Heart left ventricle (tissue), 16 donors: ENCODE measurements around the gene SNN. TPM values are rescaled to one million over a fixed set of nuclear protein-coding genes. Genes with fewer than 3 reads are reported as not detected.

ENCODE experiments used
- ATAC-seq, 4 donors: fragments of 200-7000 bp; cut with Tn5 transposase; one replicate each; pipeline ENCODE4 v1.9.1; 2020 to 2022; ENCODE audit warnings: moderate library complexity in 4 of 4, mild to moderate bottlenecking in 3 of 4, moderate number of reproducible peaks in 1 of 4
- DNase-seq, 5 donors: peaks; one replicate each; pipeline ENCODE4 v3.0.0-alpha.2; 2020
- H3K27ac ChIP-seq, 12 donors: fragments of 200-600 bp; sonication (generic) in 4 of 12; one replicate each; pipeline versions ENCODE4 v1.5.0 to v1.8.0; 2016 to 2022; ENCODE audit warnings: mild to moderate bottlenecking in 2 of 12
- H3K27me3 ChIP-seq, 9 donors: fragments of 200-600 bp; sonication (generic) in 2 of 9; one replicate each; pipeline versions ENCODE4 v1.5.1 to v1.8.0; 2016 to 2022; ENCODE audit warnings: mild to moderate bottlenecking in 3 of 9
- H3K36me3 ChIP-seq, 9 donors: fragments of 200-600 bp; sonication (generic) in 2 of 9; one replicate each; pipeline versions ENCODE4 v1.5.0 to v1.8.0; 2018 to 2022; ENCODE audit warnings: mild to moderate bottlenecking in 2 of 9
- H3K4me1 ChIP-seq, 12 donors: fragments of 200-600 bp; sonication (generic) in 4 of 12; one replicate each; pipeline versions ENCODE4 v1.5.0 to v1.8.0; 2016 to 2022; ENCODE audit warnings: mild to moderate bottlenecking in 3 of 12
- H3K4me3 ChIP-seq, 12 donors: fragments of 200-600 bp; sonication (generic) in 4 of 12; one replicate each; pipeline versions ENCODE4 v1.5.0 to v1.8.0; 2017 to 2022; ENCODE audit warnings: mild to moderate bottlenecking in 9 of 12, moderate library complexity in 4 of 12
- H3K9me3 ChIP-seq, 12 donors: fragments of 200-600 bp; sonication (generic) in 4 of 12; one replicate each; pipeline versions ENCODE4 v1.5.0 to v1.8.0; 2016 to 2022; ENCODE audit warnings: mild to moderate bottlenecking in 1 of 12
- CTCF ChIP-seq, 12 donors: fragments of 200-600 bp; sonication (generic) in 4 of 12; IDR thresholded peaks; one replicate each; pipeline versions ENCODE4 v1.5.0 to v1.8.0; 2018 to 2022; ENCODE audit warnings: antibody characterized with exemption in 12 of 12, mild to moderate bottlenecking in 5 of 12
- POLR2A ChIP-seq, 2 donors: fragments of 450-650 bp; IDR thresholded peaks; one replicate each; pipeline ENCODE4 v1.6.1; 2017; ENCODE audit warnings: antibody characterized with exemption in 2 of 2, mild to moderate bottlenecking in 2 of 2, moderate library complexity in 2 of 2
- WGBS, 4 donors: extraction: QIAGEN DNeasy Blood & Tissue Kit in 2 of 4; methylation state at CpG; one replicate each; pipeline versions ENCODE4 v1.1.5 to v1.1.7; 2013 to 2018; 5-methylcytosine and 5-hydroxymethylcytosine counted together
- intact Hi-C, 10 donors: fragments of 100-400 bp; cut with DNase I; formaldehyde crosslinking; loops; one replicate each; pipeline versions ENCODE4 v1.11.1 to v1.14.2; 2022
- polyA plus RNA-seq, 2 donors: library from polyadenylated mRNA; stranded (reverse); fragments of 200-250 nt; gene quantifications; one replicate each; pipeline ENCODE4 v1.2.3, GENCODE V29; 2013
- total RNA-seq, 9 donors: library from RNA; depleted of rRNA in 2 of 9; stranded (reverse); fragments of >200 nt in 2 of 9; fragmentation: NEBNext Ultra II Directional in 3 of 9; extraction: Animal tissue kit (Norgen Biotek cat#: 25700) in 3 of 9; gene quantifications; one replicate each; pipeline versions ENCODE4 v1.1.0 to v1.2.4, GENCODE V29; 2016 to 2023
- donor health status: ischemic (EF 13 %, LVEDD 7.1; RV severe dilation, severe dysfunction).
- donor health status: healthy with polysubstance abuse.
- donor health status: DM: no; HTN: yes; CAD: no.
- donor health status: DM: no; HTN: no; CAD: no.
- donor health status: ischemic (EF 25% LVEDD 6.9; RV normal size, moderate dysfunction).
- donor health status: ischemic (EF 25% LVEDD 5.7; RV mildly dilated, moderate dysfunction).
- donor health status: healthy.
- donor health status: DM: yes; HTN: yes; CAD: no.
- donor health status: ischemic (EF 35%, LVEDD 5.7; RV mildly dilated, moderate dysfunction).
- donor health status: nonischemic (EF 11% LVEDD 7.7; RV severe dilation, severe dysfunction).
- donor health status: DM: yes; HTN: yes; CAD: no.
- donor health status: PGD.
- donor health status: ischemic (EF 29% LVEDD 5.4; RV normal size, mild dysfunction).
- donor health status: nonischemic (EF 23%, LVEDD 6.1; RV moderate dilation, normal function).

Gene SNN
- total and polyA plus RNA-seq, 11 donors = 12.5 to 60.0 (median 36.4) TPM

GRCh38 chr16:11632455-11632939 is 35.8 kb upstream of the SNN start:
- ATAC-seq (peak; percentile 21 to 78 (median 50)), DNase-seq (peak; percentile 46 to 71 (median 68))
- Histone ChIP-seq H3K4me3 (no peak overlapping the region), H3K9me3 (no peaks in the 10 kb centered on the region), H3K4me1 (peaks cover 0 to 53% (median 6%) of the 10 kb centered on the region in 12 donors), H3K27me3 (no peaks in the 10 kb centered on the region), H3K36me3 (no peaks in the 10 kb centered on the region), H3K27ac (peak overlapping the region in 8 of 12 donors; percentile 8 to 69 (median 58))
- 33 to 55% (median 45%) methylated on average over 14 to 15 of the region's 15 CpGs for WGBS, 4 donors
- intact Hi-C loops = loop anchor here in 1 of 10 donors (10.0 kb wide), 2 partner anchors 48 to 128 kb away; partner anchors contain the start of gene LITAF
- TF ChIP-seq POLR2A (IDR thresholded peaks at IDR 0.05) (no peak), CTCF (IDR thresholded peaks at IDR 0.05) (no peak)

- Histone ChIP-seq H3K4me1 (peaks cover 0 to 47% (median 6%) of the 10 kb centered on the region in 12 donors), H3K27me3 (no peaks in the 10 kb centered on the region), H3K4me3 (no peak overlapping the region), H3K9me3 (no peaks in the 10 kb centered on the region), H3K27ac (peak overlapping the region in 5 of 12 donors; percentile 39 to 69 (median 65)), H3K36me3 (no peaks in the 10 kb centered on the region)
- ATAC-seq (no peak), DNase-seq (no peak)
- 75 to 86% (median 81%) methylated on average over 3 of the region's 3 CpGs for WGBS, 4 donors
- TF ChIP-seq POLR2A (IDR thresholded peaks at IDR 0.05) (no peak), CTCF (IDR thresholded peaks at IDR 0.05) (no peak)
- intact Hi-C loops = loop anchor here in 1 of 10 donors (10.0 kb wide), 2 partner anchors 48 to 128 kb away; partner anchors contain the start of gene LITAF
These were observed 35.1 kb upstream of the SNN start for GRCh38 chr16:11633113-11633512.

- Histone ChIP-seq H3K36me3 (no peaks in the 10 kb centered on the region), H3K27me3 (no peaks in the 10 kb centered on the region), H3K9me3 (no peaks in the 10 kb centered on the region), H3K4me3 (no peak overlapping the region), H3K4me1 (peaks cover 0 to 35% (median 6%) of the 10 kb centered on the region in 12 donors), H3K27ac (no peak overlapping the region)
- intact Hi-C loops = loop anchor here in 1 of 10 donors (10.0 kb wide), 2 partner anchors 50 to 130 kb away; partner anchors contain the start of gene LITAF
- TF ChIP-seq POLR2A (IDR thresholded peaks at IDR 0.05) (no peak), CTCF (IDR thresholded peaks at IDR 0.05) (no peak)
- WGBS, 4 donors = 85 to 90% (median 87%) methylated on average over 6 of the region's 6 CpGs
- no peak for DNase-seq
- ATAC-seq = no peak
These were observed 33.9 kb upstream of the SNN start for GRCh38 chr16:11634312-11634711.

- Histone ChIP-seq H3K4me3 (no peak overlapping the region), H3K27me3 (no peaks in the 10 kb centered on the region), H3K9me3 (no peaks in the 10 kb centered on the region), H3K36me3 (no peaks in the 10 kb centered on the region), H3K4me1 (peaks cover 0 to 33% (median 9%) of the 10 kb centered on the region in 12 donors), H3K27ac (no peak overlapping the region)
- ATAC-seq (no peak), DNase-seq (peak in 1 of 5 donors; percentile 9)
- 88 to 95% (median 91%) methylated on average over 9 to 10 of the region's 10 CpGs for WGBS, 4 donors
- TF ChIP-seq POLR2A (IDR thresholded peaks at IDR 0.05) (no peak), CTCF (IDR thresholded peaks at IDR 0.05) (no peak)
- intact Hi-C loops = loop anchor here in 1 of 10 donors (10.0 kb wide), 2 partner anchors 50 to 130 kb away; partner anchors contain the start of gene LITAF
These were observed 33.1 kb upstream of the SNN start for GRCh38 chr16:11635113-11635652.
